DOHH2 (cell line): ENCODE data around the gene STRN4.

ENCODE experiments used
- H3F3A ChIP-seq: fragments of 200-600 bp; sonication (generic), shearing (Covaris generic); 2 replicates; pipeline ENCODE4 v1.6.0; 2016; ENCODE audit warnings: antibody characterized with exemption, mild to moderate bottlenecking; ENCODE audit not compliant: control insufficient read depth, insufficient read depth
- H3K27ac ChIP-seq: fragments of 200-600 bp; sonication (generic); 2 replicates; pipeline ENCODE4 v1.5.1; 2014; ENCODE audit warnings: low read depth, mild to moderate bottlenecking, low read length, moderate library complexity
- H3K27me3 ChIP-seq: fragments of 200-600 bp; sonication (generic); 2 replicates; pipeline ENCODE4 v1.6.1; 2014; ENCODE audit warnings: mild to moderate bottlenecking, low read length, mixed read lengths; ENCODE audit not compliant: control insufficient read depth
- H3K36me3 ChIP-seq: fragments of 200-600 bp; sonication (generic); 2 replicates; pipeline ENCODE4 v1.6.1; 2014; ENCODE audit warnings: mild to moderate bottlenecking, low read length, moderate library complexity, mixed read lengths; ENCODE audit not compliant: control insufficient read depth
- H3K4me1 ChIP-seq: fragments of 200-600 bp; sonication (generic); 2 replicates; pipeline ENCODE4 v1.6.1; 2014; ENCODE audit warnings: mild to moderate bottlenecking, low read length, mixed read lengths; ENCODE audit not compliant: control insufficient read depth
- H3K4me2 ChIP-seq: fragments of 200-600 bp; sonication (generic); 2 replicates; pipeline ENCODE4 v1.6.0; 2014; ENCODE audit warnings: mild to moderate bottlenecking, low read length, moderate library complexity
- H3K4me3 ChIP-seq: fragments of 200-600 bp; sonication (generic); 2 replicates; pipeline ENCODE4 v1.5.1; 2014; ENCODE audit warnings: mild to moderate bottlenecking, low read length, mixed read lengths
- H3K79me2 ChIP-seq: fragments of 200-600 bp; sonication (generic); 2 replicates; pipeline ENCODE4 v1.6.1; 2014; ENCODE audit warnings: mild to moderate bottlenecking, low read length, mixed read lengths; ENCODE audit not compliant: control insufficient read depth
- H3K9me2 ChIP-seq: fragments of 200-600 bp; sonication (generic); replicated peaks from 2 replicates; pipeline ENCODE4 v1.6.1; 2014; ENCODE audit warnings: mild to moderate bottlenecking, low read length, mixed read lengths; ENCODE audit not compliant: control insufficient read depth
- H3K9me3 ChIP-seq: fragments of 200-600 bp; sonication (generic); 2 replicates; pipeline ENCODE4 v1.6.1; 2014; ENCODE audit warnings: antibody characterized with exemption, low read length, mixed read lengths; ENCODE audit not compliant: control insufficient read depth, insufficient read depth
- H4K20me1 ChIP-seq: fragments of 200-600 bp; sonication (generic); 2 replicates; pipeline ENCODE4 v1.6.0; 2014; ENCODE audit warnings: low read depth, mild to moderate bottlenecking, antibody characterized with exemption, low read length, moderate library complexity; ENCODE audit not compliant: control insufficient read depth, insufficient read depth
- EZH2phosphoT487 ChIP-seq: fragments of 200-600 bp; sonication (generic); IDR thresholded peaks from 2 replicates; pipeline ENCODE4 v1.6.1; 2017; ENCODE audit warnings: borderline replicate concordance, mild to moderate bottlenecking, antibody characterized with exemption, low read length, moderate library complexity, mixed read lengths
- TF ChIP-seq, protein P1 (sequence below): fragments of 200-600 bp; sonication (generic); IDR thresholded peaks from one replicate; pipeline ENCODE4 v1.5.1; 2014; ENCODE audit warnings: antibody characterized with exemption, mild to moderate bottlenecking, low read depth, low read length; ENCODE audit not compliant: poor library complexity, severe bottlenecking

The STRN4 gene

DNA sequence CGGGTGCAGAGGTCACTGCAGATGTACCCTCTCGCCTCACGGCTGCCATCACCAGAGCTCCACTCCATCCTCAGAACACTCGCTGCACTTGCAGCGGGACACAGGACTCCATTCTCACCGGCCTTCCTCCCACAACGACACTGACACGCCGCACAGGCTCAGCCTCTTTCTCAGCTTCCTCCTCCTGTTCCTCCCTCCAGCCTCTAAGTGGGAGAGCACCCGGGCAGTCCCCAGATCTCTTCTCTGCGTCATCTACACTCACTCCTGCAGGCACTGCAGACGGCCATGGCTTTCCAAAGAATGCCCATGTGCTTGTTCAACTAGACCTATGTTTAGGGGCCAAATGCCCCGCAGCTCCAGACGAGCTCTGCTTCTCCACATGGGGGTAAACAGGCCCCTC is 14.7 kb downstream of the STRN4 start:
- Histone ChIP-seq H3K36me3 (peaks cover 77% of the 10 kb centered on the region), H3K27ac (no peak overlapping the region), H3K4me2 (no peak overlapping the region), H3K9me3 (no peaks in the 10 kb centered on the region), H3K9me2 (no peaks in the 10 kb centered on the region), H3F3A (no peaks in the 10 kb centered on the region), H4K20me1 (peaks cover 10% of the 10 kb centered on the region; the same call in 1 of the 2 replicates), H3K4me3 (no peak overlapping the region), H3K4me1 (peaks cover 5% of the 10 kb centered on the region; the same call in 1 of the 2 replicates), H3K27me3 (no peaks in the 10 kb centered on the region), H3K79me2 (peaks cover 43% of the 10 kb centered on the region)
- TF ChIP-seq, protein P1, sequence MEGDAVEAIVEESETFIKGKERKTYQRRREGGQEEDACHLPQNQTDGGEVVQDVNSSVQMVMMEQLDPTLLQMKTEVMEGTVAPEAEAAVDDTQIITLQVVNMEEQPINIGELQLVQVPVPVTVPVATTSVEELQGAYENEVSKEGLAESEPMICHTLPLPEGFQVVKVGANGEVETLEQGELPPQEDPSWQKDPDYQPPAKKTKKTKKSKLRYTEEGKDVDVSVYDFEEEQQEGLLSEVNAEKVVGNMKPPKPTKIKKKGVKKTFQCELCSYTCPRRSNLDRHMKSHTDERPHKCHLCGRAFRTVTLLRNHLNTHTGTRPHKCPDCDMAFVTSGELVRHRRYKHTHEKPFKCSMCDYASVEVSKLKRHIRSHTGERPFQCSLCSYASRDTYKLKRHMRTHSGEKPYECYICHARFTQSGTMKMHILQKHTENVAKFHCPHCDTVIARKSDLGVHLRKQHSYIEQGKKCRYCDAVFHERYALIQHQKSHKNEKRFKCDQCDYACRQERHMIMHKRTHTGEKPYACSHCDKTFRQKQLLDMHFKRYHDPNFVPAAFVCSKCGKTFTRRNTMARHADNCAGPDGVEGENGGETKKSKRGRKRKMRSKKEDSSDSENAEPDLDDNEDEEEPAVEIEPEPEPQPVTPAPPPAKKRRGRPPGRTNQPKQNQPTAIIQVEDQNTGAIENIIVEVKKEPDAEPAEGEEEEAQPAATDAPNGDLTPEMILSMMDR = no peak
- TF ChIP-seq EZH2phosphoT487 = no peak

DNA sequence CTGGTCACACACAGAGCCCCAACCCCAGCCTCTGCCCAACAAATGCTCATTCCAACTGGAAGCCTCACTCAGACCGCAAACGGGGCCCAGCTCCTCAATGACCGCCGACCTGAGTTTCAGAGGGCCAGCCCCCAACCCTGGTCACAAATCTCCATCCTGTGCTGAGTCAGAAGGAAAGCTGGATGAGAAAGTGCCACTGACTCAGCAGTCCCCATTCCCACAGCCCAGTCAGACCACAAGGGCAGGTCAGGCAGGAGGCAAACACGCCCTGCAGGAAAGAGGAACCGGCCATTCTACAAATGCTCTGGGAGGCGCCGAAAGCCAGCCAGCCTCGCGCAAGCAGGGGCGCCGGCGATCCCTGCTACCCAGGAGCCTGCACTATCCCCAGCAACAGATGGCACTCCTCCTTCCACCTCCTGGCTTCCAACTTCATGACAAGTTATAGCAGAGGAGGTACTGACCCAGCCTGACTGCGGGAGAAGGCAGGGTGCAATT is 15.2 kb downstream of the STRN4 start:
- Histone ChIP-seq H3K27me3 (no peaks in the 10 kb centered on the region), H4K20me1 (peaks cover 10% of the 10 kb centered on the region; the same call in 1 of the 2 replicates), H3K4me1 (peaks cover 5% of the 10 kb centered on the region; the same call in 1 of the 2 replicates), H3F3A (no peaks in the 10 kb centered on the region), H3K36me3 (peaks cover 80% of the 10 kb centered on the region), H3K4me3 (no peak overlapping the region), H3K27ac (no peak overlapping the region), H3K79me2 (peaks cover 42% of the 10 kb centered on the region), H3K9me2 (no peaks in the 10 kb centered on the region), H3K9me3 (no peaks in the 10 kb centered on the region), H3K4me2 (no peak overlapping the region)
- TF ChIP-seq EZH2phosphoT487 = no peak
- TF ChIP-seq, protein P1 = no peak

DNA sequence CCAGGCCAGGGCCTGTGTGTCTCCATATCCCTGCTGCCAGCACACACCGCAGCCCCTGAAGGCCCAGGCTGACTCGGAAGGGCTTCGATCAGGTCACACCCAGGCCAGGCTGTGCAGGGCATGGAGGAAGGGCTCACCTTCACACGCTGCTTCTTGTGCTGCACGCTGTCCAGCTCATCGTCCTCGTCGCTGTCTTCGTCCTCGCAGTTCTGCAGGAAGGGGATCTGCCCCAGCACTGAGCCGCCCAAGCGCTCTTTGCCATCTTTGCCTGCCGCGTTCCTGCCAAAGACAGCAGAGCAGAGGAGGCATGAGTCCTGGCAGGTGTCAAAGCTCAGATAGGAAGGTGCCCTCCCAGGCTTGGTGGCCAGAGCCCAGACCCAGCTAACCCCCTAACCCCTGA is 15.7 kb downstream of the STRN4 start:
- no peaks in the 10 kb centered on the region for H3F3A ChIP-seq
- peaks cover 10% of the 10 kb centered on the region; the same call in 1 of the 2 replicates for H4K20me1 ChIP-seq
- H3K4me2 ChIP-seq = no peak overlapping the region
- no peaks in the 10 kb centered on the region for H3K9me3 ChIP-seq
- H3K36me3 ChIP-seq = peaks cover 85% of the 10 kb centered on the region
- H3K27me3 ChIP-seq = no peaks in the 10 kb centered on the region
- H3K4me1 ChIP-seq = peaks cover 5% of the 10 kb centered on the region; the same call in 1 of the 2 replicates
- H3K27ac ChIP-seq = no peak overlapping the region
- no peak overlapping the region for H3K4me3 ChIP-seq
- H3K79me2 ChIP-seq = peaks cover 42% of the 10 kb centered on the region
- H3K9me2 ChIP-seq = no peaks in the 10 kb centered on the region
- TF ChIP-seq EZH2phosphoT487 = no peak

DNA sequence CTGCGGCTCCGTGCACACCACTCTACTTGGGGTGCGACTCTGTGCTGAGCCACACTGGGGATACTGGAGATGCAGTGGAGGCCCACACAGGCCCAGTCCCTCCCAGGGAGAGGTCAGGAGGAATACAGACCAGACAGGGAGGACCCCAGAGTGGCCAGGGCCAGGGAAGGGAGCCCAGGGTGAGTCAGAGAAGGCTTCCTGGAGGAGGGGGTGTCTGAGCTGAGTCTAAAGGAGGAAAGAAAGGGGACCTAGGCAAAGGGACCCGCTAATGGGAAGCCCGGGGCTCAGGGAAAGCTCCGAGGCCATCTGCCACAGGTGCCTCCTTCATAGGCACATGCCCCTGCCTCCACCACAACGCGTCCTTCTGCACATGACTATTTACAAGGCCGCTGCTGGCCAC is 16.1 kb downstream of the STRN4 start:
- no peaks in the 10 kb centered on the region for H3F3A ChIP-seq
- peaks cover 5% of the 10 kb centered on the region; the same call in 1 of the 2 replicates for H3K4me1 ChIP-seq
- H3K27ac ChIP-seq = no peak overlapping the region

More for the DNA sequence above, 16.1 kb downstream of the STRN4 start:
- no peaks in the 10 kb centered on the region for H3K27me3 ChIP-seq
- H3K36me3 ChIP-seq = peaks cover 89% of the 10 kb centered on the region
- H3K79me2 ChIP-seq = peaks cover 42% of the 10 kb centered on the region
- no peaks in the 10 kb centered on the region for H3K9me3 ChIP-seq
- no peaks in the 10 kb centered on the region for H3K9me2 ChIP-seq
- H4K20me1 ChIP-seq = peaks cover 10% of the 10 kb centered on the region; the same call in 1 of the 2 replicates
- H3K4me2 ChIP-seq = no peak overlapping the region
- TF ChIP-seq EZH2phosphoT487 = no peak
- TF ChIP-seq, protein P1 = no peak
- no peak overlapping the region for H3K4me3 ChIP-seq
